GM23338 (cell line): ENCODE measurements around the gene TRIOBP. TPM values are rescaled to one million over a fixed set of nuclear protein-coding genes. Genes with fewer than 3 reads are reported as not detected.

ENCODE experiments used
- CREB1 ChIP-seq: fragments of 250-450 bp; sonication (Bioruptor Pico); IDR thresholded peaks from 2 replicates; pipeline ENCODE4 v1.5.0; 2020; ENCODE audit warnings: low read depth, mild to moderate bottlenecking, moderate library complexity
- CTCF ChIP-seq, 2 experiments: fragments of 200-600 bp in 1 of 2; sonication (generic) in 1 of 2; conservative IDR thresholded peaks; 2 replicates each; pipeline versions ENCODE4 v1.5.1 to v1.6.1; 2016 to 2017; ENCODE audit warnings: antibody characterized with exemption in 2 of 2, low read depth in 2 of 2, mild to moderate bottlenecking in 2 of 2, moderate library complexity in 1 of 2
- ETS1 ChIP-seq: IDR thresholded peaks from 2 replicates; pipeline ENCODE4 v1.6.1; 2016; ENCODE audit warnings: antibody characterized with exemption
- EZH2 ChIP-seq: fragments of 200-600 bp; sonication (generic); IDR thresholded peaks from one replicate; pipeline ENCODE4 v1.8.0; 2017; ENCODE audit warnings: antibody characterized with exemption, mild to moderate bottlenecking, low read depth; ENCODE audit not compliant: unreplicated experiment
- EZH2phosphoT487 ChIP-seq: fragments of 200-600 bp; sonication (generic); IDR thresholded peaks from one replicate; pipeline ENCODE4 v1.8.1; 2018; ENCODE audit warnings: antibody characterized with exemption; ENCODE audit not compliant: unreplicated experiment
- JUNB ChIP-seq: IDR thresholded peaks from one replicate; pipeline ENCODE4 v1.6.1; 2016; ENCODE audit warnings: antibody characterized with exemption; ENCODE audit not compliant: unreplicated experiment
- NANOG ChIP-seq: IDR thresholded peaks from 2 replicates; pipeline ENCODE4 v1.6.1; 2016; ENCODE audit warnings: antibody characterized with exemption, borderline replicate concordance
- POLR2AphosphoS5 ChIP-seq: IDR thresholded peaks from 2 replicates; pipeline ENCODE4 v1.6.1; 2016; ENCODE audit warnings: antibody characterized with exemption, low read depth
- STAT1 ChIP-seq: IDR thresholded peaks from one replicate; pipeline ENCODE4 v1.6.1; 2016; ENCODE audit warnings: antibody characterized with exemption; ENCODE audit not compliant: unreplicated experiment
- ZNF114 ChIP-seq: fragments of 250-450 bp; sonication (Bioruptor Pico); IDR thresholded peaks from 2 replicates; pipeline ENCODE4 v1.5.0; 2020; ENCODE audit warnings: mild to moderate bottlenecking, moderate library complexity
- ZNF331 ChIP-seq: fragments of 250-450 bp; sonication (Bioruptor Pico); IDR thresholded peaks from 2 replicates; pipeline ENCODE4 v1.5.0; 2020; ENCODE audit warnings: low read depth, mild to moderate bottlenecking, moderate library complexity
- ZNF462 ChIP-seq: fragments of 250-450 bp; sonication (Bioruptor Pico); IDR thresholded peaks from 2 replicates; pipeline ENCODE4 v1.5.0; 2020; ENCODE audit warnings: mild to moderate bottlenecking, moderate library complexity
- polyA plus RNA-seq: library from polyadenylated mRNA; unstranded; fragments of >200 nt; fragmentation: Nextera tagmentation; extraction: Ambion mirVana; gene quantifications from 2 replicates; pipeline ENCODE4 v1.2.1, GENCODE V29; 2016
- total RNA-seq: library from RNA; depleted of rRNA; stranded (reverse); fragments of >200 nt; shearing (Covaris generic); gene quantifications from 2 replicates; pipeline ENCODE4 v1.2.3, GENCODE V29; 2014

TRIOBP gene
- total and polyA plus RNA-seq, 2 experiments from 2014 or later, result 21.4 to 48.4 TPM

DNA sequence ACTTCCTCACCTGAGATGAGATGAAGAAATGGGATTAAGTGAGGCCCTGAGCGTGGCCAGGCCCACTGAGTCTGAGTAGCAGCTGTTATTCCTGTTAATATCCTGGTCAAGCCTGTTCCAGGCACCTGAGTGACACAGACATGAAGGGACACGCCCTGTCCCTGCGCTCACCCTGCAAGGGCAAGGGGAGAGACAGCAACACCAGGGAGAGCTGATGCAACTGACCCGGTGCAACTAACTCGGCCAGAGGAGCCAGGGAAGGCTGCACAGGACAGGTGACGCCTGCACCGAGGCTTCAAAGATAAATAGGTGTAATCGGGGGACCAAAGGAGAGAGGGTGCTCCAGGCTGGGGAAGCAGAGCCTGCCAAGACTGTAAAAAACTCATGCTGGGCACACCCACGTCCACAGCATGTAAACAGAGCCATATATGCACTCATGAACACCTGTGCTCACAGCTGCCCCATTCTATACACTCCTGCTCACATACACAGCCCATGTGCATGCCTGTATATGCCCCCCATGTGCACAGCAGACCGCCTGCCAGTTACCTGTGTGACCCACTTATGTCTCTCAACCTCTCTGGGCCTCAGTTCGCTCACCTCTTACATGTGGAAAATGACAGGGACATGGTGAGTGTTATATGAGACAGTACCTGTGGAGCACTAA is 88.1 kb downstream of the TRIOBP start (continued):
- TF ChIP-seq ZNF462 (CRISPR knock-in tag) (no peak), ZNF331 (CRISPR knock-in tag) (no peak), CREB1 (no peak), ZNF114 (CRISPR knock-in tag) (no peak), EZH2 (no peak), POLR2AphosphoS5 (no peak), CTCF (conservative IDR thresholded peaks at IDR 0.05; ENCODE audit: low read depth in 2 of 2) (no peak), JUNB (no peak), ETS1 (no peak), NANOG (no peak), STAT1 (no peak), EZH2phosphoT487 (no peak)
